ENCODE measurements around the gene CORO1A.

- TF ChIP-seq POLR2A (IDR thresholded peaks at IDR 0.05; ENCODE audit: low read depth) = no peak
- TF ChIP-seq EP300 (IDR thresholded peaks at IDR 0.05) = no peak
Measured at GRCh38 chr16:30166202-30166902, 17.1 kb upstream of the CORO1A start.

Measured in esophagus muscularis mucosa (tissue), 2 donors.